H9 (cell line): ENCODE data around the gene DMPK. TPM values are rescaled to one million over a fixed set of nuclear protein-coding genes. Genes with fewer than 3 reads are reported as not detected.

ENCODE experiments used
- DNase-seq: peaks from one replicate; pipeline ENCODE4 v3.0.0-alpha.2; 2017
- H2AFZ ChIP-seq: one replicate; pipeline ENCODE4 v1.6.1; 2013; ENCODE audit warnings: mild to moderate bottlenecking, low read length, control low read depth, moderate library complexity
- H2AK5ac ChIP-seq: 2 replicates; pipeline ENCODE4 v1.6.1; 2013; ENCODE audit warnings: low read length, control low read depth, mixed read lengths; ENCODE audit not compliant: insufficient read length
- H2BK120ac ChIP-seq: one replicate; pipeline ENCODE4 v1.6.1; 2013; ENCODE audit warnings: low read depth, mild to moderate bottlenecking, low read length, control low read depth, inconsistent platforms; ENCODE audit not compliant: poor library complexity, severe bottlenecking
- H2BK12ac ChIP-seq: 2 replicates; pipeline ENCODE4 v1.6.1; 2013; ENCODE audit warnings: low read length, control low read depth, mixed read lengths, low read depth; ENCODE audit not compliant: insufficient read length
- H2BK15ac ChIP-seq: 2 replicates; pipeline ENCODE4 v1.6.1; 2013; ENCODE audit warnings: low read depth, low read length, control low read depth
- H2BK20ac ChIP-seq: one replicate; pipeline ENCODE4 v1.6.1; 2013; ENCODE audit warnings: low read depth, mild to moderate bottlenecking, low read length, control low read depth, inconsistent platforms; ENCODE audit not compliant: poor library complexity, severe bottlenecking
- H2BK5ac ChIP-seq: 2 replicates; pipeline ENCODE4 v1.6.1; 2013; ENCODE audit warnings: low read length, control low read depth, mixed read lengths; ENCODE audit not compliant: insufficient read length
- H3K14ac ChIP-seq: 2 replicates; pipeline ENCODE4 v1.6.1; 2013; ENCODE audit warnings: low read length, control low read depth; ENCODE audit not compliant: insufficient read depth
- H3K18ac ChIP-seq: 2 replicates; pipeline ENCODE4 v1.6.1; 2013; ENCODE audit warnings: low read depth, mild to moderate bottlenecking, mixed read lengths, low read length, control low read depth; ENCODE audit not compliant: insufficient read length
- H3K23ac ChIP-seq: 2 replicates; pipeline ENCODE4 v1.6.1; 2013; ENCODE audit warnings: low read length, control low read depth, mixed read lengths, low read depth; ENCODE audit not compliant: insufficient read length
- H3K23me2 ChIP-seq: 2 replicates; pipeline ENCODE4 v1.6.1; 2013; ENCODE audit warnings: low read depth, mild to moderate bottlenecking, mixed read lengths, low read length, control low read depth; ENCODE audit not compliant: insufficient read length, poor library complexity, severe bottlenecking
- H3K27ac ChIP-seq: 2 replicates; pipeline ENCODE4 v1.5.1; 2013; ENCODE audit warnings: low read length, control low read depth, mixed read lengths, low read depth; ENCODE audit not compliant: insufficient read length
- H3K27me3 ChIP-seq: 2 replicates; pipeline ENCODE4 v1.6.1; 2013; ENCODE audit warnings: low read length, control low read depth, inconsistent platforms; ENCODE audit not compliant: insufficient read depth
- H3K4ac ChIP-seq: 2 replicates; pipeline ENCODE4 v1.6.1; 2013; ENCODE audit warnings: low read depth, mild to moderate bottlenecking, control low read depth, inconsistent platforms, low read length, moderate library complexity
- H3K4me1 ChIP-seq: 2 replicates; pipeline ENCODE4 v1.6.1; 2013; ENCODE audit warnings: low read length, control low read depth, inconsistent platforms; ENCODE audit not compliant: insufficient read depth
- H3K4me2 ChIP-seq: 2 replicates; pipeline ENCODE4 v1.6.1; 2013; ENCODE audit warnings: low read length, control low read depth, mixed read lengths; ENCODE audit not compliant: insufficient read length, insufficient read depth
- H3K56ac ChIP-seq: 2 replicates; pipeline ENCODE4 v1.6.1; 2013; ENCODE audit warnings: low read depth, mild to moderate bottlenecking, mixed read lengths, low read length, control low read depth; ENCODE audit not compliant: insufficient read length
- H3K79me1 ChIP-seq: 2 replicates; pipeline ENCODE4 v1.6.1; 2013; ENCODE audit warnings: low read depth, mild to moderate bottlenecking, moderate library complexity, low read length, control low read depth, inconsistent platforms; ENCODE audit not compliant: insufficient read depth, poor library complexity, severe bottlenecking
- H3K79me2 ChIP-seq: 2 replicates; pipeline ENCODE4 v1.6.1; 2013; ENCODE audit warnings: low read length, control low read depth, inconsistent platforms; ENCODE audit not compliant: insufficient read depth
- H3K9ac ChIP-seq: 2 replicates; pipeline ENCODE4 v1.6.1; 2013; ENCODE audit warnings: low read length, control low read depth, mixed read lengths; ENCODE audit not compliant: insufficient read length; ENCODE audit errors: extremely low read depth
- H3K9me3 ChIP-seq: one replicate; pipeline ENCODE4 v1.6.1; 2013; ENCODE audit warnings: low read depth, low read length, inconsistent platforms; ENCODE audit not compliant: control insufficient read depth
- H3T11ph ChIP-seq: one replicate; pipeline ENCODE4 v1.6.1; 2013; ENCODE audit warnings: mild to moderate bottlenecking, low read length, control low read depth, inconsistent platforms
- H4K20me1 ChIP-seq: one replicate; pipeline ENCODE4 v1.6.1; 2013; ENCODE audit not compliant: control insufficient read depth, insufficient read length, insufficient read depth
- H4K5ac ChIP-seq: 2 replicates; pipeline ENCODE4 v1.6.1; 2013; ENCODE audit warnings: low read depth, mild to moderate bottlenecking, mixed read lengths, low read length, control low read depth; ENCODE audit not compliant: insufficient read length
- H4K8ac ChIP-seq: replicated peaks from 2 replicates; pipeline ENCODE4 v1.6.1; 2013; ENCODE audit warnings: low read length, control low read depth, mixed read lengths, low read depth; ENCODE audit not compliant: insufficient read length
- H4K91ac ChIP-seq: 2 replicates; pipeline ENCODE4 v1.6.1; 2013; ENCODE audit warnings: low read depth, mild to moderate bottlenecking, moderate library complexity, mixed read lengths, low read length, control low read depth; ENCODE audit not compliant: insufficient read length
- H3K27ac Mint-ChIP-seq, 3 experiments: 2 replicates in 2 of 3; 3 replicates in 1 of 3; pipeline ENCODE4 v1.8.0; 2020 to 2021; ENCODE audit warnings: mixed read lengths in 3 of 3, mild to moderate bottlenecking in 1 of 3, moderate library complexity in 1 of 3
- H3K27me3 Mint-ChIP-seq: 2 replicates; pipeline ENCODE4 v1.8.0; 2021; ENCODE audit warnings: low read depth, mild to moderate bottlenecking, moderate library complexity, mixed read lengths
- H3K36me3 Mint-ChIP-seq, 3 experiments: 2 replicates in 2 of 3; 3 replicates in 1 of 3; pipeline ENCODE4 v1.8.0; 2020 to 2021; ENCODE audit warnings: low read depth in 3 of 3, mixed read lengths in 3 of 3; ENCODE audit not compliant: insufficient read depth in 1 of 3
- H3K4me1 Mint-ChIP-seq, 2 experiments: 2 replicates each; pipeline ENCODE4 v1.8.0; 2020; ENCODE audit warnings: mixed read lengths in 2 of 2
- H3K4me3 Mint-ChIP-seq, 2 experiments: 2 replicates in 1 of 2; 3 replicates in 1 of 2; pipeline ENCODE4 v1.8.0; 2020 to 2021; ENCODE audit warnings: mild to moderate bottlenecking in 2 of 2, mixed read lengths in 2 of 2, moderate library complexity in 1 of 2
- H3K9me3 Mint-ChIP-seq, 2 experiments: 2 replicates in 1 of 2; 3 replicates in 1 of 2; pipeline ENCODE4 v1.8.0; 2020; ENCODE audit warnings: mild to moderate bottlenecking in 2 of 2, mixed read lengths in 2 of 2, moderate library complexity in 1 of 2
- CTCF ChIP-seq: fragments of 200-600 bp; sonication (generic); conservative IDR thresholded peaks from 3 replicates; pipeline ENCODE4 v1.8.0; 2021; ENCODE audit warnings: antibody characterized with exemption, mild to moderate bottlenecking
- WGBS: extraction: QIAGEN DNeasy Blood & Tissue Kit; methylation state at CpG from one replicate; pipeline ENCODE4 v1.1.7; 2013; ENCODE audit warnings: missing lambda C conversion rate, low lambda C conversion rate, mixed read lengths; ENCODE audit not compliant: insufficient read length; ENCODE audit errors: extremely low coverage; 5-methylcytosine and 5-hydroxymethylcytosine counted together
- total RNA-seq: library from RNA; stranded (reverse); gene quantifications from 2 replicates; pipeline ENCODE4 v1.2.1, GENCODE V29; 2021

The DMPK gene
- total RNA-seq, 1 experiment from 2014 or later: 67.4 TPM

- H3K27ac Mint-ChIP-seq: 0 out of 7 replicates have a peak overlapping the region, but pooled peaks of 1 of the 3 experiments have one; percentile 5
- Histone ChIP-seq H3K9ac (no peak overlapping the region), H2BK120ac (no peak overlapping the region), H3K79me1 (peaks cover 8% of the 10 kb centered on the region), H4K20me1 (no peaks in the 10 kb centered on the region), H3K79me2 (0 out of 2 replicates have a peak, but pooled peaks cover 3% of the 10 kb centered on the region), H3K9me3 (no peaks in the 10 kb centered on the region), H3K14ac (no peak overlapping the region), H3K27ac (no peak overlapping the region), H2AK5ac (no peak overlapping the region), H3K23me2 (peaks cover 7% of the 10 kb centered on the region), H2BK12ac (no peak overlapping the region), H2BK5ac (no peak overlapping the region), H4K8ac (no peak overlapping the region), H4K5ac (no peak overlapping the region), H2BK15ac (no peak overlapping the region), H3K4me2 (no peak overlapping the region), H3K4me1 (0 out of 2 replicates have a peak, but pooled peaks cover 3% of the 10 kb centered on the region), H3K4ac (no peak overlapping the region), H4K91ac (no peak overlapping the region), H3K23ac (no peak overlapping the region), H3K27me3 (no peaks in the 10 kb centered on the region), H3K18ac (no peak overlapping the region), H3T11ph (no peak overlapping the region), H2AFZ (no peak overlapping the region), H3K56ac (no peak overlapping the region), H2BK20ac (no peak overlapping the region)
- no peak for TF ChIP-seq CTCF
- peaks cover 0 to 2% of the 10 kb centered on the region in 2 experiments; a peak in 1 of 5 replicates for H3K9me3 Mint-ChIP-seq
- no peak for DNase-seq
- H3K27me3 Mint-ChIP-seq: peaks cover 5% of the 10 kb centered on the region; the same call in 1 of the 2 replicates
- H3K4me1 Mint-ChIP-seq: peaks cover 20 to 25% of the 10 kb centered on the region in 2 experiments
- no CpG with 5 or more reads among the region's 15 CpGs for WGBS
- H3K36me3 Mint-ChIP-seq: peaks cover 25 to 50% (median 48%) of the 10 kb centered on the region in 3 experiments
- peak overlapping the region in 1 of 2 experiments; percentile 50; a peak in 1 of 5 replicates for H3K4me3 Mint-ChIP-seq
Measured at GRCh38 chr19:45789035-45789786, 6.9 kb upstream of the DMPK start.
